Trophoblast cell (in vitro differentiated cells and primary cell): Measurements from ENCODE around the gene IPCEF1.

Experiments used
- DNase-seq, 2 donors: peaks; one replicate each; pipeline ENCODE4 v3.0.0-alpha.2; 2016
- H2AFZ ChIP-seq: 2 replicates; pipeline ENCODE4 v1.6.1; 2013; ENCODE audit warnings: low read length, moderate library complexity, mild to moderate bottlenecking; ENCODE audit not compliant: insufficient read depth, poor library complexity
- H2AK5ac ChIP-seq: 2 replicates; pipeline ENCODE4 v1.6.1; 2013; ENCODE audit warnings: mild to moderate bottlenecking, low read length
- H2BK120ac ChIP-seq: 2 replicates; pipeline ENCODE4 v1.6.1; 2013; ENCODE audit warnings: low read length, mild to moderate bottlenecking, moderate library complexity; ENCODE audit not compliant: insufficient read depth, poor library complexity
- H2BK12ac ChIP-seq: 2 replicates; pipeline ENCODE4 v1.6.1; 2013; ENCODE audit warnings: mild to moderate bottlenecking, low read length, moderate library complexity
- H2BK5ac ChIP-seq: 2 replicates; pipeline ENCODE4 v1.6.1; 2013; ENCODE audit warnings: low read length, low read depth, moderate library complexity, mild to moderate bottlenecking; ENCODE audit not compliant: poor library complexity
- H3K14ac ChIP-seq: 2 replicates; pipeline ENCODE4 v1.6.1; 2013; ENCODE audit warnings: mild to moderate bottlenecking, low read length
- H3K18ac ChIP-seq: 2 replicates; pipeline ENCODE4 v1.6.1; 2013; ENCODE audit warnings: mild to moderate bottlenecking, low read length
- H3K23ac ChIP-seq: 2 replicates; pipeline ENCODE4 v1.6.1; 2013; ENCODE audit warnings: low read length
- H3K27ac ChIP-seq: 2 replicates; pipeline ENCODE4 v1.5.1; 2013; ENCODE audit warnings: low read depth, mild to moderate bottlenecking, inconsistent platforms, low read length, moderate library complexity
- H3K27me3 ChIP-seq: 2 replicates; pipeline ENCODE4 v1.6.1; 2013; ENCODE audit warnings: inconsistent platforms, mild to moderate bottlenecking, low read length, moderate library complexity; ENCODE audit not compliant: insufficient read depth
- H3K36me3 ChIP-seq, 2 experiments: 1 replicate in 1 of 2; 2 replicates in 1 of 2; pipeline ENCODE4 v1.6.1; 2013; ENCODE audit warnings: low read length in 2 of 2, mild to moderate bottlenecking in 2 of 2, moderate library complexity in 1 of 2; ENCODE audit not compliant: insufficient read depth in 2 of 2, control insufficient read depth in 1 of 2
- H3K4ac ChIP-seq: 2 replicates; pipeline ENCODE4 v1.6.1; 2013; ENCODE audit warnings: low read depth, mild to moderate bottlenecking, low read length, moderate library complexity
- H3K4me1 ChIP-seq, 2 experiments: 1 replicate in 1 of 2; 2 replicates in 1 of 2; pipeline ENCODE4 v1.6.1; 2013; ENCODE audit warnings: low read length in 2 of 2, mild to moderate bottlenecking in 2 of 2, moderate library complexity in 1 of 2; ENCODE audit not compliant: insufficient read depth in 2 of 2, control insufficient read depth in 1 of 2
- H3K4me2 ChIP-seq: 2 replicates; pipeline ENCODE4 v1.6.1; 2013; ENCODE audit warnings: inconsistent platforms, mild to moderate bottlenecking, low read length, moderate library complexity
- H3K4me3 ChIP-seq: 2 replicates; pipeline ENCODE4 v1.5.1; 2013; ENCODE audit warnings: mild to moderate bottlenecking, low read depth, low read length, inconsistent platforms
- H3K79me1 ChIP-seq: one replicate; pipeline ENCODE4 v1.6.1; 2013; ENCODE audit warnings: low read length
- H3K79me2 ChIP-seq: 2 replicates; pipeline ENCODE4 v1.6.1; 2013; ENCODE audit warnings: low read length, mild to moderate bottlenecking; ENCODE audit not compliant: control insufficient read depth, insufficient read depth, poor library complexity
- H3K9ac ChIP-seq: 2 replicates; pipeline ENCODE4 v1.6.1; 2013; ENCODE audit warnings: mild to moderate bottlenecking, low read length
- H3K9me3 ChIP-seq: 2 replicates; pipeline ENCODE4 v1.6.1; 2013; ENCODE audit warnings: low read depth, mild to moderate bottlenecking, control low read depth, inconsistent platforms, low read length; ENCODE audit not compliant: insufficient read depth
- H4K12ac ChIP-seq: 2 replicates; pipeline ENCODE4 v1.6.1; 2013; ENCODE audit warnings: low read depth, mild to moderate bottlenecking, low read length, moderate library complexity
- H4K8ac ChIP-seq: 2 replicates; pipeline ENCODE4 v1.6.1; 2013; ENCODE audit warnings: low read depth, mild to moderate bottlenecking, low read length, moderate library complexity
- H4K91ac ChIP-seq: one replicate; pipeline ENCODE4 v1.6.1; 2013; ENCODE audit warnings: low read depth, mild to moderate bottlenecking, low read length, moderate library complexity
- WGBS: extraction: QIAGEN DNeasy Blood & Tissue Kit; methylation state at CpG from one replicate; pipeline ENCODE4 v1.1.7; 2013; ENCODE audit warnings: missing lambda C conversion rate; ENCODE audit not compliant: insufficient read length, insufficient coverage; ENCODE audit errors: extremely low coverage; 5-methylcytosine and 5-hydroxymethylcytosine counted together

Gene IPCEF1

GRCh38 chr6:154123155-154123956 is 233.2 kb downstream of the IPCEF1 start:
- Histone ChIP-seq H2BK120ac (no peak overlapping the region), H4K12ac (no peak overlapping the region), H3K14ac (no peak overlapping the region), H3K9ac (no peak overlapping the region), H3K4ac (no peak overlapping the region), H3K79me1 (no peaks in the 10 kb centered on the region), H3K27me3 (no peaks in the 10 kb centered on the region), H3K36me3 (no peaks in the 10 kb centered on the region), H3K27ac (no peak overlapping the region), H3K79me2 (no peaks in the 10 kb centered on the region), H4K91ac (no peak overlapping the region), H3K4me1 (peaks cover 0 to 2% of the 10 kb centered on the region in 2 experiments), H2AFZ (no peak overlapping the region), H3K9me3 (no peaks in the 10 kb centered on the region), H2BK5ac (no peak overlapping the region), H3K4me2 (no peak overlapping the region), H2AK5ac (no peak overlapping the region), H3K4me3 (no peak overlapping the region), H4K8ac (no peak overlapping the region), H3K23ac (no peak overlapping the region), H3K18ac (no peak overlapping the region), H2BK12ac (no peak overlapping the region)
- DNase-seq: no peak
- WGBS: no CpG with 5 or more reads among the region's 8 CpGs

- Histone ChIP-seq H3K36me3 (no peaks in the 10 kb centered on the region), H2BK12ac (no peak overlapping the region), H3K27me3 (no peaks in the 10 kb centered on the region), H3K4me1 (peaks cover 0 to 2% of the 10 kb centered on the region in 2 experiments), H3K79me2 (no peaks in the 10 kb centered on the region), H2BK5ac (no peak overlapping the region), H3K14ac (no peak overlapping the region), H3K27ac (no peak overlapping the region), H3K23ac (no peak overlapping the region), H3K9me3 (no peaks in the 10 kb centered on the region), H3K9ac (no peak overlapping the region), H4K91ac (no peak overlapping the region), H4K8ac (no peak overlapping the region), H3K79me1 (no peaks in the 10 kb centered on the region), H3K18ac (no peak overlapping the region), H3K4ac (no peak overlapping the region), H3K4me2 (no peak overlapping the region), H2AK5ac (no peak overlapping the region), H3K4me3 (no peak overlapping the region), H2AFZ (no peak overlapping the region), H4K12ac (no peak overlapping the region), H2BK120ac (no peak overlapping the region)
- peak in 1 of 2 donors; percentile 52 for DNase-seq
- no CpG with 5 or more reads among the region's 2 CpGs for WGBS
Measured at GRCh38 chr6:154122195-154122925, 234.2 kb downstream of the IPCEF1 start.

- H3K4me2 ChIP-seq: no peak overlapping the region
- H2AFZ ChIP-seq: no peak overlapping the region
- no peak overlapping the region for H2BK5ac ChIP-seq
- H3K79me1 ChIP-seq: no peaks in the 10 kb centered on the region
- H3K27me3 ChIP-seq: no peaks in the 10 kb centered on the region
- no peak overlapping the region for H2BK12ac ChIP-seq
- no peak overlapping the region for H3K23ac ChIP-seq
- H3K9me3 ChIP-seq: no peaks in the 10 kb centered on the region
- no peak overlapping the region for H3K4me3 ChIP-seq
- no peak overlapping the region for H4K91ac ChIP-seq
- no CpG with 5 or more reads among the region's 4 CpGs for WGBS
- no peaks in the 10 kb centered on the region for H3K79me2 ChIP-seq
- H2AK5ac ChIP-seq: no peak overlapping the region
- H3K36me3 ChIP-seq: no peaks in the 10 kb centered on the region
- no peak overlapping the region for H3K27ac ChIP-seq
- H2BK120ac ChIP-seq: no peak overlapping the region
- H3K4me1 ChIP-seq: no peaks in the 10 kb centered on the region
- H4K12ac ChIP-seq: no peak overlapping the region
- no peak overlapping the region for H4K8ac ChIP-seq
- DNase-seq: no peak
- no peak overlapping the region for H3K18ac ChIP-seq
- no peak overlapping the region for H3K4ac ChIP-seq
- no peak overlapping the region for H3K9ac ChIP-seq
- no peak overlapping the region for H3K14ac ChIP-seq
Measured at GRCh38 chr6:154117485-154117884, 239.1 kb downstream of the IPCEF1 start.

GRCh38 chr6:154113392-154113791 is 243.2 kb downstream of the IPCEF1 start:
- WGBS: no CpG with 5 or more reads among the region's 3 CpGs
- no peaks in the 10 kb centered on the region for H3K36me3 ChIP-seq
- no peaks in the 10 kb centered on the region for H3K4me1 ChIP-seq
- H2BK120ac ChIP-seq: no peak overlapping the region
- no peak overlapping the region for H3K4me3 ChIP-seq
- no peak overlapping the region for H2BK12ac ChIP-seq
- H3K23ac ChIP-seq: no peak overlapping the region
- H3K79me1 ChIP-seq: no peaks in the 10 kb centered on the region
- H3K4me2 ChIP-seq: no peak overlapping the region
- H2AFZ ChIP-seq: no peak overlapping the region
- H2BK5ac ChIP-seq: no peak overlapping the region
- H3K14ac ChIP-seq: no peak overlapping the region
- no peak overlapping the region for H3K9ac ChIP-seq
- no peak overlapping the region for H4K12ac ChIP-seq
- no peak for DNase-seq
- H3K27ac ChIP-seq: no peak overlapping the region
- no peaks in the 10 kb centered on the region for H3K9me3 ChIP-seq
- no peak overlapping the region for H4K91ac ChIP-seq
- H4K8ac ChIP-seq: no peak overlapping the region
- H3K27me3 ChIP-seq: no peaks in the 10 kb centered on the region
- H2AK5ac ChIP-seq: no peak overlapping the region
- H3K4ac ChIP-seq: no peak overlapping the region
- H3K18ac ChIP-seq: no peak overlapping the region
- H3K79me2 ChIP-seq: no peaks in the 10 kb centered on the region
